Chondrocyte (in vitro differentiated cells): Measurements from ENCODE around the gene KCNQ5. TPM values are rescaled to one million over a fixed set of nuclear protein-coding genes. Genes with fewer than 3 reads are reported as not detected.

ENCODE experiments used
- DNase-seq: peaks from one replicate; pipeline ENCODE4 v3.0.0; 2021; ENCODE audit warnings: mixed read lengths, low spot score
- H3K27ac Mint-ChIP-seq: one replicate; pipeline ENCODE4 v1.8.0; 2021; ENCODE audit warnings: mild to moderate bottlenecking, moderate library complexity, mixed read lengths; ENCODE audit not compliant: unreplicated experiment
- H3K27me3 Mint-ChIP-seq: 2 replicates; pipeline ENCODE4 v1.8.0; 2021; ENCODE audit warnings: low read depth, mixed read lengths
- H3K36me3 Mint-ChIP-seq: 2 replicates; pipeline ENCODE4 v1.8.0; 2021; ENCODE audit warnings: low read depth, mixed read lengths
- H3K4me1 Mint-ChIP-seq: 2 replicates; pipeline ENCODE4 v1.8.0; 2021; ENCODE audit warnings: low read depth, mild to moderate bottlenecking, mixed read lengths
- H3K4me3 Mint-ChIP-seq: one replicate; pipeline ENCODE4 v1.8.0; 2021; ENCODE audit warnings: mild to moderate bottlenecking, moderate library complexity, mixed read lengths; ENCODE audit not compliant: unreplicated experiment
- H3K9me3 Mint-ChIP-seq: 2 replicates; pipeline ENCODE4 v1.8.0; 2021; ENCODE audit warnings: low read depth, mixed read lengths
- total RNA-seq: library from RNA; stranded (reverse); gene quantifications from 3 replicates; pipeline ENCODE4 v1.2.1, GENCODE V29; 2021
- TF ChIP-seq, protein P1 (sequence below): fragments of 200-600 bp; sonication (generic); IDR thresholded peaks from 2 replicates; pipeline ENCODE4 v1.5.0; 2021; ENCODE audit warnings: antibody characterized with exemption, mild to moderate bottlenecking, moderate library complexity

Gene KCNQ5
- total RNA-seq, 1 donor from 2014 or later = 4.1 TPM

DNA sequence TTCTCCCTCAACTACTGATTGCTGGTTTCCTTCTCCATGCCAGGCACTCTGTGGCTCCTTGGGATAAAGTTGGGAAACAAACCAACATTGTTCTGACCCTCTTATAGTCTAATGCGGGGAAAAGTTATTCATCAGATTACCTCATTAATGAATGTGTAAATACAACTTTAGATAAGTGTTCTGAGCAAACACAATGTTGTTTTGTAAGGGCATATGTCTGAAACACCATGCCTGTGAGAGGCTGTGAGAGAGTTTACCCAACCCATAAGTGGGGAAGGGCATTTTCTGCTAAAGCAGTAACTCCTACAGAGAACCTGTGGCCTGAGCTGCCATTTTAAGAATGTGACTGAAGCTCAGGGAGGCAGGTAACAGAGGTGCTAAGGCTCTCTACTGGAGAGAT lies 319.9 kb downstream of the KCNQ5 start:
- no peaks in the 10 kb centered on the region for H3K27me3 Mint-ChIP-seq
- peaks cover 11% of the 10 kb centered on the region for H3K4me1 Mint-ChIP-seq
- no peak overlapping the region for H3K27ac Mint-ChIP-seq

DNA sequence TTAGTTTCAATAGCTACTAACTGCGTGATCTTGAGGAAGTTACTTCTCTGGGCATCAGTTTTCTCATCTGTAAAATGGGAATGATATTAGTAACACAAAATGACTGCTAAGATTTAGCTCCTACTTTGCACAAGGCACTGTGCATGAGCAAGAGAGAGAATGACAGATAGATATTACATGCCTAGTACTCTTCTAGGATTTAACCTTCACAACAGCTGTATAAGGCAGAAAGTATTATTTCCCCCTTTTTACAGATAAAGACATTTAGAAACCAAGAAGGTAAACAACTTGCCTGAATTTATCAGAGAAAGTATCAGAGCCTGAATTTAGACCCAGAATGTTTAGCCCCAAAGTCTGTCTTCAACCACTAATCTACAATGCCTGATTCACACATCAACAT lies 321.8 kb downstream of the KCNQ5 start:
- Mint-ChIP-seq H3K27ac (no peak overlapping the region), H3K4me3 (no peak overlapping the region), H3K4me1 (peaks cover 11% of the 10 kb centered on the region), H3K27me3 (no peaks in the 10 kb centered on the region), H3K9me3 (no peaks in the 10 kb centered on the region), H3K36me3 (no peaks in the 10 kb centered on the region)
- TF ChIP-seq, protein P1, sequence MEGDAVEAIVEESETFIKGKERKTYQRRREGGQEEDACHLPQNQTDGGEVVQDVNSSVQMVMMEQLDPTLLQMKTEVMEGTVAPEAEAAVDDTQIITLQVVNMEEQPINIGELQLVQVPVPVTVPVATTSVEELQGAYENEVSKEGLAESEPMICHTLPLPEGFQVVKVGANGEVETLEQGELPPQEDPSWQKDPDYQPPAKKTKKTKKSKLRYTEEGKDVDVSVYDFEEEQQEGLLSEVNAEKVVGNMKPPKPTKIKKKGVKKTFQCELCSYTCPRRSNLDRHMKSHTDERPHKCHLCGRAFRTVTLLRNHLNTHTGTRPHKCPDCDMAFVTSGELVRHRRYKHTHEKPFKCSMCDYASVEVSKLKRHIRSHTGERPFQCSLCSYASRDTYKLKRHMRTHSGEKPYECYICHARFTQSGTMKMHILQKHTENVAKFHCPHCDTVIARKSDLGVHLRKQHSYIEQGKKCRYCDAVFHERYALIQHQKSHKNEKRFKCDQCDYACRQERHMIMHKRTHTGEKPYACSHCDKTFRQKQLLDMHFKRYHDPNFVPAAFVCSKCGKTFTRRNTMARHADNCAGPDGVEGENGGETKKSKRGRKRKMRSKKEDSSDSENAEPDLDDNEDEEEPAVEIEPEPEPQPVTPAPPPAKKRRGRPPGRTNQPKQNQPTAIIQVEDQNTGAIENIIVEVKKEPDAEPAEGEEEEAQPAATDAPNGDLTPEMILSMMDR = no peak
- no peak for DNase-seq

More for the DNA sequence above, 319.9 kb downstream of the KCNQ5 start:
- H3K9me3 Mint-ChIP-seq = no peaks in the 10 kb centered on the region
- TF ChIP-seq, protein P1 = no peak
- H3K4me3 Mint-ChIP-seq = no peak overlapping the region
- DNase-seq = no peak
- no peaks in the 10 kb centered on the region for H3K36me3 Mint-ChIP-seq

DNA sequence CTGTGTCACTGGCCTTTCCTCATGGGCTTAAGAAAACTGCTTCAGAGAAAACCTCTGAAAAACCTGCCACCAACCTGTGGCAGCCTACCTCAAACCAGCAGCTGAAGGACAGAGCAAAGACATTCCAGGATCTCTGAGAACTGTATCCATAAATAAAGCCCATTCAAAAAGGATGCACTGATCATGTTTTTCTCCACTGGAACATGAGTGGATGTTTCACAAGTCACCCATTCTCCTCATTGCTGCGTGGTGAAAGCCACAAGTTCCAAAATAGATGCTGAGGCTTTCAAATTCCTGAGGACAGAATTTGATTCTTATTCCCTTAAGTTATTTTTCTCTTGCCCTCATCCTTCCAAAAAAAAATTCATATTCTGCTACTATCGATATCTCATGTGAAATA lies 322.8 kb downstream of the KCNQ5 start:
- no peaks in the 10 kb centered on the region for H3K9me3 Mint-ChIP-seq
- no peak overlapping the region for H3K27ac Mint-ChIP-seq
- TF ChIP-seq, protein P1 = no peak
- H3K4me3 Mint-ChIP-seq = no peak overlapping the region
- H3K4me1 Mint-ChIP-seq = peaks cover 11% of the 10 kb centered on the region
- H3K27me3 Mint-ChIP-seq = no peaks in the 10 kb centered on the region
- no peaks in the 10 kb centered on the region for H3K36me3 Mint-ChIP-seq
- DNase-seq = no peak

DNA sequence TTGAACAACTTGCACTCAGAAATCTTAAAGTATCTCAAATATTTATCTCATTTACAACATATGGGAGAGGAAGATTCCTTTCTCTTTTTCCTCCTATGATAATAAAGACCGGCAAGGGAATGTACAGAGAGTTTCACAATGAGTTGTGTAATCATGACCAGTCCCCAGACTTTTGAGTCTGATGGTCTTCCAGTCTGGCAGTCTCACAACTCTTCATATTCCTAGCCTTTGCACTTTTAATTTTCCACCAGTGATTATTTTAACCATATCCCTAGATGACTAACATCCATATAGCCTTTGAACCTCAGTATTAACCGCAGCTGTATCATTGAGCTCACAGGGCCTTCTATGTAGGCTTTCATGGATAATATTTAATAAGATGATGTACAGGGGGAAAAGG lies 324.9 kb downstream of the KCNQ5 start:
- Mint-ChIP-seq H3K9me3 (no peaks in the 10 kb centered on the region), H3K27ac (no peak overlapping the region)
- DNase-seq = no peak

GRCh38 chr6:72947534-72947933 lies 325.7 kb downstream of the KCNQ5 start:
- no peak for DNase-seq
- H3K9me3 Mint-ChIP-seq = no peaks in the 10 kb centered on the region

More for the DNA sequence above, 324.9 kb downstream of the KCNQ5 start:
- TF ChIP-seq, protein P1 = no peak
- no peaks in the 10 kb centered on the region for H3K36me3 Mint-ChIP-seq
- H3K27me3 Mint-ChIP-seq = no peaks in the 10 kb centered on the region
- no peak overlapping the region for H3K4me3 Mint-ChIP-seq
- H3K4me1 Mint-ChIP-seq = peaks cover 21% of the 10 kb centered on the region

More at GRCh38 chr6:72947534-72947933, 325.7 kb downstream of the KCNQ5 start:
- Mint-ChIP-seq H3K27me3 (no peaks in the 10 kb centered on the region), H3K36me3 (no peaks in the 10 kb centered on the region), H3K4me1 (peaks cover 21% of the 10 kb centered on the region), H3K27ac (no peak overlapping the region), H3K4me3 (no peak overlapping the region)
- TF ChIP-seq, protein P1 = no peak
